SK-N-MC (cell line): ENCODE measurements around the gene CEACAM19.

Source experiments
- EZH2 ChIP-seq: fragments of 200-600 bp; sonication (generic); IDR thresholded peaks from one replicate; pipeline ENCODE4 v1.6.1; 2017; ENCODE audit warnings: antibody characterized with exemption
- FOXP2 ChIP-seq: optimal IDR thresholded peaks from 2 replicates; pipeline ENCODE3; 2011; ENCODE audit warnings: mild to moderate bottlenecking, moderate library complexity; ENCODE audit not compliant: insufficient read depth; ENCODE audit errors: extremely low read length, control extremely low read depth
- POLR2AphosphoS5 ChIP-seq: IDR thresholded peaks from 2 replicates; pipeline ENCODE4 v1.6.1; 2012; ENCODE audit warnings: mild to moderate bottlenecking, low read depth, low read length, borderline replicate concordance

- TF ChIP-seq POLR2AphosphoS5 (no peak), EZH2 (no peak), FOXP2 (no peak)
These were observed 58.3 kb downstream of the CEACAM19 start for GRCh38 chr19:44729516-44730033.
